A549 treated with AZD2906 at 1 μM for 4 hours (cell line): Measurements from ENCODE around the gene FADS1. TPM values are rescaled to one million over a fixed set of nuclear protein-coding genes. Genes with fewer than 3 reads are reported as not detected.

Source experiments
- total RNA-seq: library from RNA; stranded (reverse); fragments of 200-300 nt; extraction: Qiagen RNA extraction; gene quantifications from 5 replicates; pipeline ENCODE4 v1.2.3, GENCODE V29; 2022

The FADS1 gene
- total RNA-seq: 190 to 240 TPM (median 225 TPM) in 5 replicates

DNA sequence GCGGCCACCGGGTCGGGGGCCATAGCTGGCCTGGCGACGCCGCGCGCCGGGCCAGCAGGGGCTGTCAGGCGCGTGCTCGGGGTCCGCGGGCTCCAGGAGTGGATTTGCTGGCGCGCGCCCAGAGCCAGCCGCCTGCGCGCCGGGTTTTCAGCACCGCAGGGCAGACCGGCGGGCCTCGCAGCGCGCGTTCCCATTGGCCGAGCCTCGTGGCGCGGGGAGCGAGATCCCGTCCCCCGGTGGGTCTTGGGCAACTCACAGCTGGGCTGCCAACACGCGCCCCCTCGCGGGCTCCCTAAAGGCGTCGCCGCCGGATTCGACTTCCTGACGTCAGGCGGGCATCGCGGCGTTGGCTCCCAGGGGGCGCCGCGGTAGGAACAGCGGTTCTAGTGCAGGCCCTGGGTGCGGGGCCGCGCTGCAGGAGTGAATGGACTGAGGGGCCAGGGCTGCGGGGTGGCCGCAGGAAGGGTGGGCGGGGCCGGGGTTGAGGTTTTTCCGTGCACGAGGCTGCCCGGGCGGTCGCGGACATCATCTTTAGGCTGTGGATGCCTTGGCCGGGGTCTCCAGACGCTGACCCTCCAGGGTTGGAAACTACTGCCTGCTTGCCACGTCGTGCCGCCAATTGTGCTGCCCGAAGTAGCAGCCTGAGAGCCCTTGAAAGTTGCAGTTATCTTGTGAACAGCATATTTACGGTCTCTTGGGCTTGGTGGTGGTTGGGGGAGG is at the start of gene FADS1:
Gene FADS1 (minus strand): TSS at position 268 of the 720 bp plus-strand sequence. CDS start 74 bp downstream, at position 194.

DNA sequence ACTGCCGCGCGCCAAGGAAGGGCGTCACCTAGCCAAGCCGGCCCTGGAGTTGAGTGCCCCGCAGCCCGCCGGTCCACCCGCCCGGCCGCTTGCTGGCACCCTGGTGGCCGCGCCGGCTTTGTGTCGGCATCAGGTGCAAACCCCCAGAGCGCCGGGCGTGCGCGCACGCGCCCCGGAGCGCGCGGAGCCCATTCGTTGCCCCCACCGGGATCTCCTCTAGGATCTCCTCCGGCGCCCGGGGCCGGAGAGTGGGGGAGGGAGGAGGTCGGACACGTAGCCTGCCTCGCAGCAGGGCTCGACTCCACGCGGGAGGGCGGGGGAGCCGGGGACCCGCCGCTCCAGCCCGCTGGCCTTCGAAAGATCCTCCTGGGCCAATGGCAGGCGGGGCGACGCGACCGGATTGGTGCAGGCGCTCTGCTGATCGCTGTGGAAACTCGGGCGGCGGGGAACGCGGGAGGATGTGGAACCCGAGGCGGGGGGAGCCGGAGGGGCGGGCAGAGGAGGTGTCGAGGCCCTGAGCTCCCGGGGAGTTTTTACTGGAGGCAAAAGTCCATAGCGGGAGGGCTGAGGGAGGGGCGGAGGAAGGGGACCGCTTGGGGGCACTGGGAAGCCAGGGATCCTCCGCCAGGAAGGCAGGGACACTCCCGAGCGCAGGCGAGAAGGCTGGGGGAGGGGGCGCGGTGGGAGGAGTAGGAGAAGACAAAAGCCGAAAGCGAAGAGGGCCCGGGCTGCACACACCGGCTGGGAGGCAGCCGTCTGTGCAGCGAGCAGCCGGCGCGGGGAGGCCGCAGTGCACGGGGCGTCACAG is 11.0 kb upstream of the FADS1 start, which contains the start of gene FADS2:
Gene FADS2 (plus strand): TSS at position 730 of the 808 bp plus-strand sequence. CDS start 91 bp downstream, outside the sequence.

GRCh38 chr11:61792310-61793082 is 24.3 kb downstream of the FADS1 start, which contains the start of the genes FEN1 and TMEM258:
TSS of gene FEN1 (plus strand) at chr11:61792911. CDS start at chr11:61795362, 2,451 bp downstream.
TSS of gene TMEM258 (minus strand) at chr11:61792599. CDS start at chr11:61792558, 41 bp downstream.

GRCh38 chr11:61752117-61752924 is 64.5 kb downstream of the FADS1 start, which contains the start of gene MYRF:
TSS of gene MYRF (plus strand) at chr11:61752636. CDS start at chr11:61752745, 109 bp downstream.

Other genes with a start within 250 kb of the FADS1 start
- 0.93 to 1.5 TPM (median 1.2 TPM) in 5 replicates for gene SYT7, start 235.9 kb downstream of the FADS1 start, total RNA-seq
- 5.2 to 8.3 TPM (median 7.4 TPM) in 5 replicates for gene DAGLA, start 136.6 kb downstream of the FADS1 start, total RNA-seq
- 15.2 to 19.2 TPM (median 18.1 TPM) in 5 replicates for gene MYRF, start 64.4 kb downstream of the FADS1 start, total RNA-seq
- gene TMEM258, start 24.4 kb downstream of the FADS1 start, total RNA-seq: 211 to 237 TPM (median 223 TPM) in 5 replicates
- gene FEN1, start 24.1 kb downstream of the FADS1 start, total RNA-seq: 88.3 to 102 TPM (median 93.5 TPM) in 5 replicates
- gene FADS2, start 11.3 kb upstream of the FADS1 start, total RNA-seq: 378 to 446 TPM (median 411 TPM) in 5 replicates
- 57.6 to 92.9 TPM (median 87.8 TPM) in 5 replicates for gene FADS3, start 74.5 kb upstream of the FADS1 start, total RNA-seq
- 17.9 to 26.3 TPM (median 22.5 TPM) in 5 replicates for gene RAB3IL1, start 100.6 kb upstream of the FADS1 start, total RNA-seq
- 2.0 to 4.6 TPM (median 3.9 TPM) in 5 replicates for gene BEST1, start 133.3 kb upstream of the FADS1 start, total RNA-seq
- gene FTH1, start 150.6 kb upstream of the FADS1 start, total RNA-seq: 9,641 to 22,049 TPM (median 20,385 TPM) in 5 replicates